Measurements from ENCODE around the gene ZNF536.

DNA sequence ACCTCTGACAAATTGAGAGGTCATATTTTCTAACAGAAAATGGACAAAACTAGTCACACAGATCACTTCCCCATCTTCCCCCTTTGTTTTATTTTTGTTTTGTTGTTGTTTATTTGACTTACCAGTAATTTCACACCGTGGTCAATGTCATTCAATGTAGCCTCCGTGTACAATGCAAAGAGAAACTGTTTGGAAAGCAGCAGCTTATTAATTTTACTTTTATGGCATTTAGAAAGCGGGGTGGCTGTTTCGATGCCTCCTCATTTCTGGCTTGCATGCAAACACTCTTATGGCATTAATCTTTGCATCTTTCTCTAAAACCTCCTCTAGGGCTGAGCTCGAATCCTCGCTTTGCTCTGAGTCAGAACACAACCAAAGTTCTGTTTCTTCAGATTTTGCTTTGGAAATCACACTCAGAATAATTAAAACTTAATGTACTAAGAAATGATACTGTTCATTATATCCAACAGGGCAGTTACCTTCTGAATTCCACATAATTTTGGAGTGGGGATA lies 77.0 kb downstream of the ZNF536 start:
- TF ChIP-seq POLR2A (IDR thresholded peaks at IDR 0.05) (no peak), CTCF (IDR thresholded peaks at IDR 0.05) (no peak)

Measured in Peyer's patch (tissue), 4 donors.